Activated CD4-positive, alpha-beta T cell treated with anti-CD3 and anti-CD28 coated beads for 24 hours (primary cell): ENCODE measurements around the gene WFIKKN2.
"Not testable (repeated sequence)": the region's sequence is repeated elsewhere in the genome, so short reads cannot be mapped to it uniquely, and the experiment has no call there.

ENCODE experiments used
- DNase-seq, 2 donors: peaks; one replicate each; pipeline ENCODE4 v3.0.0-alpha.2; 2020; ENCODE audit warnings: low read depth in 2 of 2

WFIKKN2 gene

GRCh38 chr17:50853781-50854180 lies 18.4 kb downstream of the WFIKKN2 start:
- DNase-seq = no peak

GRCh38 chr17:50855708-50856330 lies 20.4 kb downstream of the WFIKKN2 start:
- no peak for DNase-seq

GRCh38 chr17:50856431-50856830 lies 21.0 kb downstream of the WFIKKN2 start:
- no peak for DNase-seq

GRCh38 chr17:50858486-50859225 lies 23.3 kb downstream of the WFIKKN2 start:
- no peak for DNase-seq

- DNase-seq = not testable (repeated sequence)
These were observed 24.3 kb downstream of the WFIKKN2 start for GRCh38 chr17:50859727-50860126.

- no peak for DNase-seq
These were observed 25.9 kb downstream of the WFIKKN2 start for GRCh38 chr17:50861334-50861676.

- no peak for DNase-seq
These were observed 26.6 kb downstream of the WFIKKN2 start for GRCh38 chr17:50861822-50862528.

- DNase-seq = no peak
These were observed 27.9 kb downstream of the WFIKKN2 start for GRCh38 chr17:50863221-50863843.

GRCh38 chr17:50863931-50864330 lies 28.5 kb downstream of the WFIKKN2 start:
- DNase-seq = no peak

- DNase-seq = no peak
These were observed 29.3 kb downstream of the WFIKKN2 start for GRCh38 chr17:50864747-50865059.

GRCh38 chr17:50865060-50865867 lies 29.9 kb downstream of the WFIKKN2 start:
- DNase-seq = peak in 1 of 2 donors; percentile 30

GRCh38 chr17:50865868-50866260 lies 30.5 kb downstream of the WFIKKN2 start:
- no peak for DNase-seq

- DNase-seq = peak; percentile 94
These were observed 31.0 kb downstream of the WFIKKN2 start, which contains the start of gene TOB1 for GRCh38 chr17:50866261-50866949. Gene TOB1 (minus strand): TSS chr17:50866354. CDS start chr17:50864017, 2,337 bp downstream.

- peak in 1 of 2 donors; percentile 40 for DNase-seq
These were observed 31.6 kb downstream of the WFIKKN2 start for GRCh38 chr17:50866950-50867362.

- DNase-seq = peak; percentile 60 to 70
These were observed 32.2 kb downstream of the WFIKKN2 start for GRCh38 chr17:50867363-50868139.

- no peak for DNase-seq
These were observed 32.7 kb downstream of the WFIKKN2 start for GRCh38 chr17:50868140-50868438.

GRCh38 chr17:50868602-50869001 lies 33.2 kb downstream of the WFIKKN2 start:
- no peak for DNase-seq

- DNase-seq = no peak
These were observed 36.0 kb downstream of the WFIKKN2 start for GRCh38 chr17:50871364-50871763.

- no peak for DNase-seq
These were observed 36.5 kb downstream of the WFIKKN2 start for GRCh38 chr17:50871898-50872297.

GRCh38 chr17:50872710-50873424 lies 37.5 kb downstream of the WFIKKN2 start:
- DNase-seq = no peak
